ENCODE data around the gene USP5. TPM values are rescaled to one million over a fixed set of nuclear protein-coding genes. Genes with fewer than 3 reads are reported as not detected.

USP5 gene
- total RNA-seq, 4 donors from 2014 or later = 22.3 to 46.7 (median 34.4) TPM

GRCh38 chr12:6891646-6892001, 39.7 kb downstream of the USP5 start:
- no peak for TF ChIP-seq CTCF (IDR thresholded peaks at IDR 0.05; ENCODE audit: low read depth)

- no peak for TF ChIP-seq CTCF (IDR thresholded peaks at IDR 0.05; ENCODE audit: low read depth)
Measured at GRCh38 chr12:6894321-6894720, 42.4 kb downstream of the USP5 start.

- TF ChIP-seq CTCF (IDR thresholded peaks at IDR 0.05; ENCODE audit: low read depth) = no peak
Measured at GRCh38 chr12:6896846-6897435, 45.0 kb downstream of the USP5 start.

- no peak for TF ChIP-seq CTCF (IDR thresholded peaks at IDR 0.05; ENCODE audit: low read depth)
Measured at GRCh38 chr12:6899427-6899826, 47.5 kb downstream of the USP5 start.

GRCh38 chr12:6899837-6900519, 48.0 kb downstream of the USP5 start:
- TF ChIP-seq CTCF (IDR thresholded peaks at IDR 0.05; ENCODE audit: low read depth) = no peak

GRCh38 chr12:6902448-6902847, 50.5 kb downstream of the USP5 start:
- TF ChIP-seq CTCF (IDR thresholded peaks at IDR 0.05; ENCODE audit: low read depth) = no peak

GRCh38 chr12:6903722-6904121, 51.8 kb downstream of the USP5 start:
- no peak for TF ChIP-seq CTCF (IDR thresholded peaks at IDR 0.05; ENCODE audit: low read depth)

Measured in subcutaneous adipose tissue (tissue), 4 donors.